ENCODE measurements around the gene ATP8B1. TPM values are rescaled to one million over a fixed set of nuclear protein-coding genes. Genes with fewer than 3 reads are reported as not detected.

Gene ATP8B1
- total RNA-seq, 1 donor from 2014 or later: 0.15 TPM

GRCh38 chr18:57747809-57748680 lies 55.1 kb downstream of the ATP8B1 start:
- Mint-ChIP-seq H3K4me3 (no peak overlapping the region), H3K4me1 (peaks cover 8% of the 10 kb centered on the region), H3K36me3 (no peaks in the 10 kb centered on the region), H3K27ac (no peak overlapping the region), H3K27me3 (ENCODE audit: insufficient read depth, low read depth) (peaks cover 3% of the 10 kb centered on the region), H3K9me3 (no peaks in the 10 kb centered on the region)
- Histone ChIP-seq H2AFZ (replicated peaks) (no peak overlapping the region), H4K20me1 (ENCODE audit: low read depth) (no peaks in the 10 kb centered on the region), H3K4me2 (no peak overlapping the region), H3K79me2 (ENCODE audit: low read depth) (no peaks in the 10 kb centered on the region), H3K27ac (no peak overlapping the region), H3K4me1 (no peaks in the 10 kb centered on the region), H3K4me3 (no peak overlapping the region), H3K36me3 (no peaks in the 10 kb centered on the region), H3K9ac (no peak overlapping the region), H3F3A (ENCODE audit: low read depth) (no peaks in the 10 kb centered on the region), H3K27me3 (no peaks in the 10 kb centered on the region), H3K9me3 (ENCODE audit: low read depth) (no peaks in the 10 kb centered on the region)
- no peak for DNase-seq (ENCODE audit: low spot score)
- TF ChIP-seq EZH2phosphoT487 (IDR thresholded peaks at IDR 0.05) (no peak), EZH2 (IDR thresholded peaks at IDR 0.05) (no peak), CTCF (IDR thresholded peaks at IDR 0.05) (no peak)

GRCh38 chr18:57744211-57744694 lies 58.9 kb downstream of the ATP8B1 start:
- H4K20me1 ChIP-seq (ENCODE audit: low read depth): no peaks in the 10 kb centered on the region
- no peak overlapping the region for H2AFZ ChIP-seq (replicated peaks)
- no peak for TF ChIP-seq EZH2phosphoT487 (IDR thresholded peaks at IDR 0.05)
- TF ChIP-seq CTCF (IDR thresholded peaks at IDR 0.05): no peak
- TF ChIP-seq EZH2 (IDR thresholded peaks at IDR 0.05): no peak
- H3K4me1 Mint-ChIP-seq: peaks cover 7% of the 10 kb centered on the region
- H3K4me2 ChIP-seq: no peak overlapping the region
- H3K4me3 Mint-ChIP-seq: no peak overlapping the region
- H3K36me3 ChIP-seq: no peaks in the 10 kb centered on the region
- H3K4me3 ChIP-seq: no peak overlapping the region
- H3K27ac Mint-ChIP-seq: no peak overlapping the region
- no peaks in the 10 kb centered on the region for H3K9me3 Mint-ChIP-seq
- H3K9me3 ChIP-seq (ENCODE audit: low read depth): no peaks in the 10 kb centered on the region
- H3K27ac ChIP-seq: no peak overlapping the region
- H3K27me3 Mint-ChIP-seq (ENCODE audit: insufficient read depth, low read depth): peaks cover 2% of the 10 kb centered on the region
- no peak overlapping the region for H3K9ac ChIP-seq
- H3K36me3 Mint-ChIP-seq: no peaks in the 10 kb centered on the region
- no peaks in the 10 kb centered on the region for H3F3A ChIP-seq (ENCODE audit: low read depth)
- DNase-seq (ENCODE audit: low spot score): no peak
- H3K79me2 ChIP-seq (ENCODE audit: low read depth): no peaks in the 10 kb centered on the region
- H3K27me3 ChIP-seq: no peaks in the 10 kb centered on the region
- no peaks in the 10 kb centered on the region for H3K4me1 ChIP-seq

- Histone ChIP-seq H2AFZ (replicated peaks) (no peak overlapping the region), H3K4me1 (no peaks in the 10 kb centered on the region), H3K27ac (no peak overlapping the region), H3K9ac (no peak overlapping the region), H3F3A (ENCODE audit: low read depth) (no peaks in the 10 kb centered on the region), H3K27me3 (no peaks in the 10 kb centered on the region), H3K79me2 (ENCODE audit: low read depth) (no peaks in the 10 kb centered on the region), H3K36me3 (no peaks in the 10 kb centered on the region), H3K9me3 (ENCODE audit: low read depth) (no peaks in the 10 kb centered on the region), H4K20me1 (ENCODE audit: low read depth) (no peaks in the 10 kb centered on the region), H3K4me2 (no peak overlapping the region), H3K4me3 (no peak overlapping the region)
- no peak overlapping the region for H3K27ac Mint-ChIP-seq
- H3K9me3 Mint-ChIP-seq: no peaks in the 10 kb centered on the region
- H3K36me3 Mint-ChIP-seq: no peaks in the 10 kb centered on the region
- H3K4me3 Mint-ChIP-seq: no peak overlapping the region
- no peak for DNase-seq (ENCODE audit: low spot score)
- peaks cover 4% of the 10 kb centered on the region for H3K27me3 Mint-ChIP-seq (ENCODE audit: insufficient read depth, low read depth)
- H3K4me1 Mint-ChIP-seq: no peaks in the 10 kb centered on the region
- no peak for TF ChIP-seq CTCF (IDR thresholded peaks at IDR 0.05)
- no peak for TF ChIP-seq EZH2 (IDR thresholded peaks at IDR 0.05)
- no peak for TF ChIP-seq EZH2phosphoT487 (IDR thresholded peaks at IDR 0.05)
Measured at GRCh38 chr18:57743008-57743407, 60.1 kb downstream of the ATP8B1 start.
